Measurements from ENCODE around the gene IQCN.

Gene IQCN

GRCh38 chr19:18309525-18310064 lies 35.3 kb upstream of the IQCN start:
- H3K27ac ChIP-seq = no peak overlapping the region
- TF ChIP-seq ZFX (IDR thresholded peaks at IDR 0.05; ENCODE audit: borderline replicate concordance) = no peak
- TF ChIP-seq CTCF (IDR thresholded peaks at IDR 0.05) = no peak

- TF ChIP-seq ZFX (IDR thresholded peaks at IDR 0.05; ENCODE audit: borderline replicate concordance) (no peak), CTCF (IDR thresholded peaks at IDR 0.05) (no peak)
- H3K27ac ChIP-seq = no peak overlapping the region
These were observed 34.7 kb upstream of the IQCN start for GRCh38 chr19:18308948-18309325.

GRCh38 chr19:18308051-18308947 lies 34.0 kb upstream of the IQCN start:
- no peak for TF ChIP-seq ZFX (IDR thresholded peaks at IDR 0.05; ENCODE audit: borderline replicate concordance)
- TF ChIP-seq CTCF (IDR thresholded peaks at IDR 0.05) = no peak
- H3K27ac ChIP-seq = no peak overlapping the region

GRCh38 chr19:18307271-18307681 lies 33.0 kb upstream of the IQCN start:
- no peak for TF ChIP-seq CTCF (IDR thresholded peaks at IDR 0.05)
- no peak for TF ChIP-seq ZFX (IDR thresholded peaks at IDR 0.05; ENCODE audit: borderline replicate concordance)
- no peak overlapping the region for H3K27ac ChIP-seq

GRCh38 chr19:18306888-18307260 lies 32.6 kb upstream of the IQCN start:
- TF ChIP-seq ZFX (IDR thresholded peaks at IDR 0.05; ENCODE audit: borderline replicate concordance) (no peak), CTCF (IDR thresholded peaks at IDR 0.05) (no peak)

GRCh38 chr19:18306209-18306887 lies 32.1 kb upstream of the IQCN start:
- TF ChIP-seq CTCF (IDR thresholded peaks at IDR 0.05) = no peak
- TF ChIP-seq ZFX (IDR thresholded peaks at IDR 0.05; ENCODE audit: borderline replicate concordance) = no peak
- 0 out of 2 replicates have a peak overlapping the region, but pooled peaks have one; percentile 15 for H3K27ac ChIP-seq

More at GRCh38 chr19:18306888-18307260, 32.6 kb upstream of the IQCN start:
- no peak overlapping the region for H3K27ac ChIP-seq

Data from 22Rv1 (cell line).